Keratinocyte (primary cell): ENCODE data around the gene CLIP2. TPM values are rescaled to one million over a fixed set of nuclear protein-coding genes. Genes with fewer than 3 reads are reported as not detected.
A peak's percentile ranks its signal among the peaks of the same experiment; 100 is the strongest.

Experiments
- DNase-seq: peaks from one replicate; pipeline ENCODE4 v3.0.0-alpha.2; 2011; ENCODE audit warnings: low read depth, missing footprints, low spot score
- FAIRE-seq: peaks from 2 replicates; lab custom pipeline; 2011; peaks lifted over from hg19 to GRCh38; lab: Jason Lieb, UNC
- H2AFZ ChIP-seq: 2 replicates; pipeline ENCODE4 v1.6.0; 2012; ENCODE audit warnings: low read length, control low read depth, inconsistent platforms; ENCODE audit not compliant: control insufficient read depth
- H3K27ac ChIP-seq: 2 replicates; pipeline ENCODE4 v1.5.1; 2011; ENCODE audit warnings: low read length; ENCODE audit not compliant: control insufficient read depth, insufficient read depth
- H3K27me3 ChIP-seq: 3 replicates; pipeline ENCODE4 v1.6.0; 2011; ENCODE audit warnings: low read length; ENCODE audit not compliant: control insufficient read depth, insufficient read depth; ENCODE audit errors: extremely low read depth
- H3K36me3 ChIP-seq, 2 experiments: 2 replicates in 1 of 2; 3 replicates in 1 of 2; pipeline ENCODE4 v1.5.1; 2011; ENCODE audit warnings: low read length in 2 of 2, mild to moderate bottlenecking in 1 of 2; ENCODE audit not compliant: control insufficient read depth in 2 of 2, insufficient read depth in 2 of 2; ENCODE audit errors: extremely low read depth in 1 of 2
- H3K4me1 ChIP-seq: 3 replicates; pipeline ENCODE4 v1.5.1; 2011; ENCODE audit warnings: low read length; ENCODE audit not compliant: control insufficient read depth, insufficient read depth; ENCODE audit errors: extremely low read depth
- H3K4me2 ChIP-seq: 3 replicates; pipeline ENCODE4 v1.6.0; 2011; ENCODE audit warnings: low read depth, low read length; ENCODE audit not compliant: control insufficient read depth, insufficient read depth; ENCODE audit errors: extremely low read depth
- H3K4me3 ChIP-seq, 3 experiments: fragments of 200-600 bp in 1 of 3; sonication (generic) in 1 of 3; 2 replicates in 2 of 3; 3 replicates in 1 of 3; pipeline ENCODE4 v1.5.1; 2011 to 2016; ENCODE audit warnings: low read length in 3 of 3, mild to moderate bottlenecking in 3 of 3, control low read depth in 2 of 3, inconsistent platforms in 1 of 3, low read depth in 1 of 3, mixed read lengths in 1 of 3, mixed run types in 1 of 3, moderate library complexity in 1 of 3; ENCODE audit not compliant: control insufficient read depth in 2 of 3, insufficient read depth in 2 of 3; ENCODE audit errors: extremely low read depth in 1 of 3
- H3K79me2 ChIP-seq: 2 replicates; pipeline ENCODE4 v1.6.0; 2012; ENCODE audit warnings: low read length; ENCODE audit not compliant: control insufficient read depth, insufficient read depth
- H3K9ac ChIP-seq: 3 replicates; pipeline ENCODE4 v1.6.0; 2011; ENCODE audit warnings: low read length; ENCODE audit not compliant: control insufficient read depth, insufficient read depth; ENCODE audit errors: extremely low read depth
- H3K9me1 ChIP-seq: 3 replicates; pipeline ENCODE4 v1.6.0; 2011; ENCODE audit warnings: low read length; ENCODE audit not compliant: control insufficient read depth, insufficient read depth; ENCODE audit errors: extremely low read depth
- H3K9me3 ChIP-seq: 2 replicates; pipeline ENCODE4 v1.5.1; 2012; ENCODE audit warnings: low read depth, low read length; ENCODE audit not compliant: control insufficient read depth
- H4K20me1 ChIP-seq: 3 replicates; pipeline ENCODE4 v1.6.0; 2011; ENCODE audit warnings: low read length; ENCODE audit not compliant: control insufficient read depth, insufficient read depth; ENCODE audit errors: extremely low read depth
- EZH2 ChIP-seq: IDR thresholded peaks from one replicate; pipeline ENCODE4 v1.6.1; 2012; ENCODE audit warnings: inconsistent platforms, mild to moderate bottlenecking, low read length, moderate library complexity
- dilution Hi-C: fragments of 300-500 bp; cut with MboI; formaldehyde crosslinking; loops from one replicate; pipeline ENCODE4 v1.7.0; 2020; ENCODE audit warnings: low sequenced_read_pairs; ENCODE audit not compliant: extremely low pct_ligation_motif_present
- polyA plus RNA-seq, 5 experiments: library from polyadenylated mRNA; depleted of rRNA in 3 of 5; stranded (reverse) in 3 of 5; stranded (forward) in 1 of 5; unstranded in 1 of 5; fragments of >200 nt; gene quantifications; 1 replicate in 1 of 5; 2 replicates in 3 of 5; 3 replicates in 1 of 5; pipeline versions ENCODE4 v1.2.1 to v1.2.3, GENCODE V29; 2011 to 2012; ENCODE audit warnings: missing spikeins in 2 of 5, low read depth in 1 of 5, low replicate concordance in 1 of 5
- TF ChIP-seq, protein P1 (sequence below), 3 experiments: IDR thresholded peaks in 1 of 3; conservative IDR thresholded peaks in 1 of 3; optimal IDR thresholded peaks in 1 of 3; 2 replicates in 2 of 3; 3 replicates in 1 of 3; pipeline versions ENCODE3 to v1.5.1; 2011; ENCODE audit warnings: low read length in 3 of 3, mild to moderate bottlenecking in 3 of 3, moderate library complexity in 2 of 3, control low read depth in 1 of 3, inconsistent platforms in 1 of 3; ENCODE audit not compliant: insufficient read depth in 2 of 3; ENCODE audit errors: extremely low read depth in 1 of 3

Gene CLIP2
- polyA plus RNA-seq, 1 donor (not counting 4 experiments of a cell fraction or from before 2014, with no cell fraction given) = 2.6 TPM

DNA sequence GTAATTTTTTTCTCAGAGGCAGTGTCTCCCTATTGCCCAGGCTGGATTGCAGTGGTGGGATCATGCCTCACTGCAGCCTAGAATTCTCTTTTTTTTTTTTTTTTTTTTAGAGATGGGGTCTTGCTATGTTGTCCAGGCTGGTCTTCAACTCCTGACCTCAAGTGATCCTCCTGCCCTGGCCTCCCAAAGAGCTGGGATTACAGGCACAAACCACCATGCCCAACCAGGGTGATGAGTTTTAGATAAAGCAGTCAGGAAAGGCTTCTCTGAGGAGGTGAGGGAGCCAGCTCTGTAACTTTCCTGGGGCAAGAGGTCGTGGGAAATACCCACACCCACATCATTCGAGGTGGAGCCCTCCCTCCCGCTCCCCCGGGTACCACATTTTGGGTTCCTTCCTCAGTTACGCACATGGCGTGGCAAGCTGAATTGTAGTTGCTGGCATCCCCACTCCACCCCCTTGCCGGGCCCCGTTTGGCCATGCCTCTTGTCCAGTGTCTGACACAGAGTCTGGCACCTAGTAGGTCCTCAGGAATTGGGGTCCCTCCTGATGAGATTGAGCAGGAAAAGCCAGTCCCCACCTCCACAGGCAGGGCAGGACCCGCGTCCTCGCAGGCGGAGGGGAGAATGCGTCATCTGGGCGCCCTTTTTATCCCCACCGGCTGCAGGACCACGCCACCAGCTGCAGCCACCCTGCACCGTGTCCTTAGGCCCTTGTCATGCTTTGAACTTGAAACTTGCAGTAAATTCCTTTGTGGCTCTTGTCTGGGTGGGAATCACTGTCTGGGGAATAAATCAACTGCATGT is 43.4 kb downstream of the CLIP2 start:
- Histone ChIP-seq H3K79me2 (no peaks in the 10 kb centered on the region), H3K4me3 (no peak overlapping the region), H3K9me1 (no peaks in the 10 kb centered on the region), H3K9ac (no peak overlapping the region), H3K27me3 (no peaks in the 10 kb centered on the region), H3K9me3 (no peaks in the 10 kb centered on the region), H2AFZ (no peak overlapping the region), H3K4me1 (peaks cover 6% of the 10 kb centered on the region), H4K20me1 (no peaks in the 10 kb centered on the region), H3K36me3 (peaks cover 0 to 1% of the 10 kb centered on the region in 2 experiments), H3K27ac (no peak overlapping the region), H3K4me2 (no peak overlapping the region)
- DNase-seq (no peak), FAIRE-seq (no peak)
- TF ChIP-seq, protein P1, sequence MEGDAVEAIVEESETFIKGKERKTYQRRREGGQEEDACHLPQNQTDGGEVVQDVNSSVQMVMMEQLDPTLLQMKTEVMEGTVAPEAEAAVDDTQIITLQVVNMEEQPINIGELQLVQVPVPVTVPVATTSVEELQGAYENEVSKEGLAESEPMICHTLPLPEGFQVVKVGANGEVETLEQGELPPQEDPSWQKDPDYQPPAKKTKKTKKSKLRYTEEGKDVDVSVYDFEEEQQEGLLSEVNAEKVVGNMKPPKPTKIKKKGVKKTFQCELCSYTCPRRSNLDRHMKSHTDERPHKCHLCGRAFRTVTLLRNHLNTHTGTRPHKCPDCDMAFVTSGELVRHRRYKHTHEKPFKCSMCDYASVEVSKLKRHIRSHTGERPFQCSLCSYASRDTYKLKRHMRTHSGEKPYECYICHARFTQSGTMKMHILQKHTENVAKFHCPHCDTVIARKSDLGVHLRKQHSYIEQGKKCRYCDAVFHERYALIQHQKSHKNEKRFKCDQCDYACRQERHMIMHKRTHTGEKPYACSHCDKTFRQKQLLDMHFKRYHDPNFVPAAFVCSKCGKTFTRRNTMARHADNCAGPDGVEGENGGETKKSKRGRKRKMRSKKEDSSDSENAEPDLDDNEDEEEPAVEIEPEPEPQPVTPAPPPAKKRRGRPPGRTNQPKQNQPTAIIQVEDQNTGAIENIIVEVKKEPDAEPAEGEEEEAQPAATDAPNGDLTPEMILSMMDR (optimal IDR thresholded peaks at IDR 0.05 in 1 of 3, IDR thresholded peaks at IDR 0.05 in 1 of 3, conservative IDR thresholded peaks at IDR 0.05 in 1 of 3; ENCODE audit: extremely low read depth in 1 of 3, insufficient read depth in 2 of 3, low read length in 3 of 3) = no peak
- no peak for TF ChIP-seq EZH2
- dilution Hi-C loops = no loop called here

DNA sequence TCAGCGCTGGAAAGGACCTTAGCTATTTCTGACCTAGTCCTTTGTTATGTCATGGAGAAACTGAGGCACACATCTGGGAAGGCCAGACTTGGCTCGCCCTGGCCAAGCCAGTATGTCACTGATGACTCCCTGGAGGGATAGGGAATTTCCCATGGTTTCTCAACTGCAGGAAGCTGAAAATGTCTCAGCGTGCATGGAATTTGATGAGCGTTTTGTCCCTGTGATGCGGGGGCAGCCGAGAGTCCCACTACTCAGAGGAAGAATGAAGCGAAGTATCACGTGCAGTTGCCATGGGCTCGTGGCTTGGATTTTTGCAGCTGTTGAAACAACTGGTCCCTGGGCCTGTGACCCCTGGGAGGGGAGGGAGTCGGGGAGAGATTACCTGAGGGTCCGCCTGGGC is 44.8 kb downstream of the CLIP2 start:
- Histone ChIP-seq H3K27me3 (no peaks in the 10 kb centered on the region), H3K27ac (no peak overlapping the region), H3K9me3 (no peaks in the 10 kb centered on the region), H3K36me3 (peaks cover 0 to 1% of the 10 kb centered on the region in 2 experiments), H3K79me2 (no peaks in the 10 kb centered on the region), H3K9me1 (no peaks in the 10 kb centered on the region), H4K20me1 (no peaks in the 10 kb centered on the region), H3K4me2 (no peak overlapping the region), H3K4me3 (no peak overlapping the region), H2AFZ (no peak overlapping the region), H3K4me1 (peaks cover 6% of the 10 kb centered on the region), H3K9ac (no peak overlapping the region)
- TF ChIP-seq, protein P1 (optimal IDR thresholded peaks at IDR 0.05 in 1 of 3, IDR thresholded peaks at IDR 0.05 in 1 of 3, conservative IDR thresholded peaks at IDR 0.05 in 1 of 3; ENCODE audit: extremely low read depth in 1 of 3, insufficient read depth in 2 of 3, low read length in 3 of 3) = no peak
- DNase-seq (no peak), FAIRE-seq (peak; percentile 56)
- dilution Hi-C loops = no loop called here
